T-helper 9 cell (primary cell): ENCODE results near the gene CTIF.
A peak's percentile ranks its signal among the peaks of the same experiment; 100 is the strongest.

ENCODE experiments used
- DNase-seq: peaks from one replicate; pipeline ENCODE4 v3.0.0-alpha.2; 2020

CTIF gene

DNA sequence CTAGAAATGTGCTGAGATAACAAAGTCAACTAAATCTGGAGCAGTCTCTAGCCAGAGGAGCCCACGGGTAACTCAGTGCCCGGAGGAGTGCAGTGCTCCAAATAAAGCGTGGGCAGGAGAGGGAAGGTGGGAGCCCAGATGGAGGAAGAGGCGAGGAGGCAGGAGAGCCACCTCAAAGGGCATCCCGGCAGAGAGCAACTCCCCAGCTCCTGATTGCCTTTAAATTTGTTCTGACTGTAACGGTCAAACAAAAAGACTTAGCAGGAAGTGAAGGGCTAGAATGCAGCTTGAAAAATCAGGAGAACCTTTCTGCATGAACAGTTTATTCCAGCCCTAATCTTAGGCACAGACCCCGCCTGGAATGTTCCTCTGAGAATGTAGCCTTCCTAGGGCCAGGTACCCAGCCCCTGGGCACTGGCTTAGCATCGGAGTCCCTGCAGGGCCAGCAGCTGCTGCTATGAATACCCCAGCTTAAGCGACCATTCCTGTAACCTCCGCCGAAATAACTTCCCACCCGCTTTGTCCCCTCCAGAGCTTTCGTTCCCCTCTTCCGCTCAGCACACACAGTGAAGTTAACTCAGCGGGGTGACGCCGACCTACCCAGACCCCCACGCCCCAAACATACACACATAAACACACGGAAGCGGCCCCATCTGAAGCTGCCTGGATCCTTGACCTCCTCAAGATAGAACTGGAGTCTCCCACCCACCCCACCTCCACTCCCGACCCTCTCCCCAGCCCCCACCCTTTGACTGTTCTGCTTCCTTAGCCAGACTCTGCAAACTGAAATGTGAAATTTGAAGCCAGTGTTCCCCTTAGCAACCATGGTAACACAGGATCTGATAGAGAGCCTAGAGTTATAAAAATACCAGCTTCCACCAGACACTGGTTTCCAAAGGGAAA, 288.7 kb downstream of the CTIF start:
- DNase-seq: no peak

DNA sequence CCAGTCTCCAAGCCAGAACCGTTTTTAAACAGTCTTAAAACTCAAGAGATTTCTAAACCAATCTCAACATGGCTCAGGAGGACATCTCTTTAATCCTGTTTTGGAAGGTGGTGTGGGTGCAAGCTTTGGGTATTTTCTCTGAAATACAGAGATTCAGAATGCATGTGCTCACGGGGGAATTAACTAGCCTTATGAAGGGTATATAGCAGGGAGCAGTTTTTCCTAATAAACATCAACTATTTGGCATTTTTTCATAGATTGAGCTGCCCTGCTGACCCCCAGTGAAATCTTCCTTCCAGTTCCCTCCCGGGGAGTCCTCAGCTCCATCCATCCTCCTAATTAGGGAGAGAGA, 289.3 kb downstream of the CTIF start:
- DNase-seq: no peak

DNA sequence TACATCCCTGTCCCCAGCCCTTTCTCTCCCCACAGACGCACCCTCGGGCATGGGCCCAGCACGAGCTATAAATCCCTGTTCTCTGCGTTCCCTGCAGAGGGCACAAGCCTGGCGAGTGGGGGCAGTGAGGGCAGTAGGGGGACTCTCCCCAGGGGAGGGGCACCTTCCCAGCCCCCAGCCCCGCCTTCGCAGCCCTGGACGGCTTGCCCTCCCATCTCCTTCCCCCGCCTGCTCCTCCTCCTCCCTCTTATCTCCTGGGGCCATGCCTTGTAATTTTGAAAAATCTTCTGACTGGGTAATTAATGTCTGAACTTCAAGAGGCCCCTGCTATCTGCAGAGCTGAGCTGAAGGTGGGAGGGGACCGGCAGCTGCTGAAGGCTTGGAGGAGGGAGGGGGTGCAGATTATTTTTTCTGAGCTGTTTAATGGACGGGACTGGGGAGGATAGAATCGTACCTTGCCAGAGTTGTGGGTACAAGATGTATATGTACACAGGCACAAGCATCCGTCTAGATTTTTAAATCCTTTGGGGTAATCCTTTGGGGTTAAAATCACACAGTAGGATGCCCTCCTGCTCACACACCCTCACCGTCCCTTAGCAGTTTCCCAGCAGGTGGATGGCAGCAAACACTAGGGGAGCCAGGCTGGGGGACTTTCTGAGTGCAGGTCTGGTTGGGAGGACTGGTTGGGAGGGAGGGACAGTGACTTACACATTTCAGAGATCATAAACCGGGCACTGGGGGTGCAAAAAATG, 290.0 kb downstream of the CTIF start:
- no peak for DNase-seq

DNA sequence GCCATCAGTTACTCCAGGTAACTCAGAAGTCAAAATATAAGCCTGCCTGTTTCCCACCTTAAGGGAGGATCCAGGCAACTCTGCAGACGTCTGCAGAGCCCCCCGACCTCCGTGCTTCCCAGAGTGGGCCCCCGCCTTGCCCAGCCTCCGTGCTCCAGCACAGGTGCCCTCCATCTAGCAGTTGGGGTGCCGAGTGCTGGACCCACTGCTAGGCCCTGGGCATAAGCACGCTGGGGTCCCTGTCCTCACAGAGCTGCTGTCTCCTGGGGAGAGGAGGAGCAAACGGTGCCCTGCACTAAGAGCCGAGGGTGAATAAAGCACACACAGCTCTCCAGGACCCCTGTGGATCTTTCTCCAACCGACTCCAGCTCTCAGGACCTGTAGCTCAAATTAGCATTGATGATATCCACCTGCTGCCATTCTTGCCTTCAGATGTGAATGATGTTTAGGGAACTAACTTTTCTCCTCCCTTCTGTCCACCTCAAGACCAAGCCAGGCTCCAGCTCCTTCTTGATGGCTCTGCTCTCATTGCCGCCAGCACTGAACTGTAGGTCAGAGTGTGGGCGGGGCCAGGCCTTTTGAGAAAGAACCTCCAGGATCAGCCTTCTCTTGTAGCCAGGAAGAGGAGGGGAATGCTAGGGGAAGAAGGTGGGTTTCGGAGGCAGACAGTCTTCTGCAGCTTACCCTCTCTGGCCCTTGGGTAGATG, 290.8 kb downstream of the CTIF start:
- no peak for DNase-seq

- DNase-seq: no peak
These were observed 292.4 kb downstream of the CTIF start for GRCh38 chr18:48831113-48831759.

DNA sequence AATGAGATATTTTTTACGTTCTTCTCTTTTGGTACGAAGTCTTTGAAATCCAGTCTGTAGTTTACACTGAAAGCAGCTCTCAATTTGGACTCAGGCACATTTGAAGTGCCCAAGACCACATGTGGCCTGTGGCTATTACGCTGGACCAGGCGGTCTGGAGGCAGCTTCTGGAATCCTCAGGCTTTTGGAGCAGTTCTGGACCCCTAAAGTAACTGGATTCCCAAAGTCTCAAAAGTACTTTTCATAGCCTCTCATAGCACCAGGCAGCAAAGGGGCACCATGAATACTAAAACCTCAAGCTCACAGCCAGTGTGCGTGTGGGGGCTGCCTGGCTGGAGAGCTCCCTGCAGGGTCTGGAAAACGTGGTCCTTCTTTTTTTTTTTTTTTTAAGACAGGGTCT, 293.0 kb downstream of the CTIF start:
- DNase-seq: no peak

DNA sequence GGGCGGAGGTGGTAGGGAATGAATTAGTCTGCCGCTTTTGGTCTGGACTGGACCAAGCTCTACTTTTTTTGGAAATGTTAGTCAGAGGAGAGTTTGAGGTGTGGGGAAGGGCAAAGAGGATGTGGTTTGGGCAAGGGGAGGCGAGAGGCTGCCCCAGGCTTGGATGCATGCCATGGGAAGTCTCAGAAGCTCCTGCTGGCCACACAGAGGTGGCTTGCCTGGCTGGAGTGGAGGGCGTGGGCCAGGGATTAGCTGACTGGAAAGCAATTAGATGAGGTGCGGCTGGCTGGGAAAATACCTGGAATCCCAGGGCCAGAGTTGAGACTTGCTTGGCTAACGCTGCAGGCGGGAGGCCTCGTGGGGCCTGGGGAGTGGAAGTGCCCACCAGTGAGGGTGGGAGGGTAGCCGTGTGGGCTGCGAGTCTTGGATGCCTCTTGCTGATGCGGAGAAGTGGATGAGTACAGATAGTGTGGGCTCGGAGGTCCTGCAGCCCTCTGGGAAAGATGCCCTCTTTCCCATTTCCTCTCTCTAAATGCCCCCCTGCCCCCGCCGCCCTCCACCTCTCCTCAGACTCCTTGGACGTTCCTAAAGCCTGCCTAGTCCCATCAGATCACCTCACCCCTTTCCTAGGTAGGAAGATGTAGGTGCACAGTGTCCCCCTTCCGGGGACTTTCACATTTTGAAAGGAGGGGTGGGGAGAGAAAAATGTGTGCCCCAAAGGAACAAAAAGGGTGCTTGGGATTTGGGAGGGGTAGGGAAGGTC, 294.3 kb downstream of the CTIF start:
- DNase-seq: no peak

DNA sequence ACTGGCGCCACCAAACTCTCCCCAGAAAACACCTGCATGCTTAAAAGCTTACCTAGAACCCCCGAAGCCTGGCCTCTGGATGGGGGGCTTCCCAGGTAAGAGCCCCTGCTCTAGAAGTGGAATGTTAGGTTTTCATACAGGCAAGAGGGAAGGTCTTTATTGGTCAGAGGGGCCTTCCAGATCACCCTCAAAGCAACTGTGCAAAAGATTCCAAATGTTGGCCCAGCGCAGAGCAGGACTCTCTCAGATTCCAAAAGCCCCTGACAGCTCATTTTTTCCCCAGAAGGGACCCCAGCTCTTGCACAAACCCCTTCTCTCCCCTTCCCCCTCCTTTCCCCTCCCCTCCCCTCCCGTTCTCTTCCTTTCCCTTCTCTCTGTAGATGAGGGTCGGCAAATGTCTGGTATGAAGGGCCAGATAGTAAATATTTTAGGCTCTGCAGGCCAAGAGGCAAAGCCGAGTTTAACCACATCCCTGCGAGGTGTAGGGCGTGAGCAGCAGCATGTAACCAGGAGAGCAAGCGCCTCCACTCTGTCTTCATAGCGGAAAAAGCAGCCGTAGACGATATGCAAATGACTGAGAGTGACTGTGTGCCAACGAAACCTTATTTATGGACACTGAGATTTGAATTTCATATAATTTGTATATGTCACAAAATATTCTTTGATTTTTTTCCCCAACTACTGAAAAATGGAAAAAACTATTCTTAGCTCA, 295.0 kb downstream of the CTIF start:
- peak; percentile 44 for DNase-seq

GRCh38 chr18:48834413-48835031, 295.7 kb downstream of the CTIF start:
- peak; percentile 67 for DNase-seq

GRCh38 chr18:48835119-48835518, 296.3 kb downstream of the CTIF start:
- no peak for DNase-seq

GRCh38 chr18:48835745-48836170, 296.9 kb downstream of the CTIF start:
- no peak for DNase-seq

- DNase-seq: no peak
These were observed 297.5 kb downstream of the CTIF start for GRCh38 chr18:48836231-48836805.

DNA sequence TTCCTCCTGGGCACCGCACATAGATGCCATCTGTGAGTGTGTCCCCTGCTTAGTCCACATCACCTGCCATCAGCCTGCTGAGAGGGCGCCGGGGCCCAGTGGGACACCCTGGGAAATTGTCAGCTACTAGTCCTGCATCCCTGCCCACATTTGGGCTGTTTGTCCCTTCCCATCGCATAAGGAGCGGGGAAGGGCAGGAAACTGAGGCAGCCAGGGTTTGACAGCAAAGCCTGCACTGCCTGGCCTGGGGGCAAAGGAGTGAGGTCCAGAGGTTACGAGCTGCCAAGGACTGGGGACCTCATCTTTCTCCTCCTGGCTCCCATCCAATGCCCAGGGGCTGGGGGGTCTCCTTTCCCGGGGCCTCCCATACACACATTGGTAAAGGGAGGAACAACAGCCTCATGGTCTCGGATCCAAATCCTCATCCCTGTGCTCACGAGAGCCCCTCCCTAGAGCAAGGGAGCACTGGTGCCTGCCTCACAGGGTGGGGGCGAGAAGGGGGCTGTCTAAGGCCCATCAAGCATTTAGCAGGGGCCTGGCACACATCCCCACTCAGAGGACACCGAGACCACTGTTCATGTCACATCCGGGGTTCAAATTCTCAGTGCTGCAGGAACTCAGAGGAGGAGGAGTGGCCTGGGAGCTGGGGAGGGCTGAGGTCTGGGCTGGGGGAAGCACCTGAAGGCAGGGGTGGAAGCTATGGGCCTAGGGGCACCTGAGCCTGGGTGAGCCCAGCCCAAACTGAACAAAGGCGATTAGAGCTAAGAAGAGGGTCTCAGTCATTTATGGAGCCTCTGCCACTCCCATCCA, 298.2 kb downstream of the CTIF start:
- DNase-seq: no peak

DNA sequence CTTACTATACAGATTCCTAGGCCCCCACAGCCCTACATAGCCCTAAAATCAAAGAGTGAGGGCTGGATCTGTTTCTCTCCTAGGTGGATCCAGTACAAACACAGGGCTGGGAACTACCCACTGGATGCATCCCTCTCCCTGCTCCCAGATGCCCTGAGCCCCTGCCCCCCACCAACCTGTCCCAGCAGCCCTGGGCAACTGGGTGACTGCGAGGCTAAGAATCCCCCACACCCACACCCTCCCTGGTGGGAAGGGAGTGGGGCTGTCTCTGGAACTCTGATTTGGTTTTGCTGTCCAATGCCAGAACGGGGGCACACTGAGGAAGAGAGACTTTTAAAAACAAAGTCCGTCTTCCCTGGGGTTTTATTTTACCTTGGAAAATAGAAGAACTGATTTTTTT, 298.8 kb downstream of the CTIF start:
- DNase-seq: no peak

DNA sequence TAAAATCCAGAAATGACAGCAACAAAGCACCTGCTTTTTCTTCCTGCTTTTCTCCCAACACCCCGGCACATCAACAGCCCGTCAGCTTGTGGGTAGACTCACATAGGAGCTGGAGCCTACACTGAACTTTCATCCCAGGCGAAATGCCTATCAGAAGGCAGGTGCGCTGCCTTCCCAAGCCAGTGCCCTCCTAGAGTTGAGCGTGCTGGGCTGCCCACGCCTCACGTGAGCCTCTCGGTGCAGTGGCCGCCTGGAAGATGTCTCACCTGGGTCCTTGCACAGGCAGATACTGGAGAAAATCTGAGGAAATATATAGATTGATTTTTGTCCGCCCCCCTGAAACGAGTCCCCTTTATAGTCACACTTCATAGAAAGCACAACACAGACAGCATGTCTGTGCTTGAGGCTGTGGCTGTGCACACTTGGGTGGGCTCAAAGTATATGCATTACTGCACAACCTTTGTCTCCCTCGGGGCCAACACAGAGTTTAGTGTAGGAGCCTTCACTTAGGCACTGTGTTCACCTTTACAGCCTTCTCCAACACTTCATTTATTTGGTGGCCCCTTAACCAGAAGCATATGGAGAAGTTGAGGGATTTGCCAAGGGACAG, 299.4 kb downstream of the CTIF start:
- DNase-seq: no peak

- DNase-seq: no peak
These were observed 300.3 kb downstream of the CTIF start for GRCh38 chr18:48838921-48839818.

DNA sequence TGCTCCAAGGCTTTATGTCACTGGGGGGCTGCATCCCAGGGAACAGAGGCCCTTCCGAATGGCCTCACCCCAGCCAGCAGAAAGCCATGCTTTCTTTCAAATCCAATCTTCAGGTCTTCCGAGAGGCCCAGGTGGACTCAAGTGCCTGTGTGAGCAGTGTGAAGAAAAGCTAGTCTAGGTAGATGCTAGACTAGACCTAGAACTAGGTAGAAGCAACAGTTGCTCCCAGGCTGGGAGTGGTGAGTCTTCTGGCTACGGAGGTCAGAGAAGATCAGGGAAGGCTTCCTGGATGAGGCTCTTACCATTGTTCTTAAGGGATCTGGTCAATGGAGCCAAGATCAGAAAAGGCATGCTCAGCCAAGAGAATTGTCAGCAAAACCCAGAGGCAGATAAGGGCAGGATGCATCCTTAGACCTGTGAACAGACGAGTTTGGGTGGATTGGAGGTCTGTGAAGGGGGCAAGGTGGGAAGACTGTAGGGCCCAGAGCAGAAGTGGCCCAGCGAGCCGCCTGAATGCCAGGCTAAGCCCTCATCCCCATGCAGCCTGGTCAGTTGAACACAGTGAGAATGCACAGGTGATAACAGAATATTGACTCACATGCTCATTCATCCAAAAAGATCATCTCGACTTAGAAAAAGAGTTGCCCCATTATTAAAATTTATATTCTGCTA, 301.1 kb downstream of the CTIF start:
- DNase-seq: no peak

DNA sequence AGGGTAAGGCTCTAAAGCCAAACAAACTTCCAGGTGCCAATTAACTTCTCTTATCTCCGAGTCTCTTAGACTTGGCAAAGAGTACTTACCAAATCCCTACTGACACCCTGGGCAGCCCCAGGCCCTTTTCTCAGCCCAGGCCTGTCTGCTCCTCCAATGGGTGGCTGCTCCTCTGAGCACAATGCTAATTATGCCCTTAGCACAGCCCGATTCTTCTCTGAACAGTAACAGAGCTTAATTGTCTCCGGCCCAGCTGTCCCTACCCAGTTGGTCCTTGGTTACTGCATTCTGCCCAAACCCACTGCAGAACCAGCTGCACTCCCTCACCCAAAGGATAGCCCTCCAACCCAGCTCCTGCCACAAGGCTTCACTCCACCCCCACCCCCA, 301.7 kb downstream of the CTIF start:
- no peak for DNase-seq
